ENCODE measurements around the gene SEC16A. TPM values are rescaled to one million over a fixed set of nuclear protein-coding genes. Genes with fewer than 3 reads are reported as not detected.

The SEC16A gene
- total RNA-seq, 2 donors from 2014 or later, result 59.0 to 72.8 TPM

GRCh38 chr9:136499935-136500910 is 17.4 kb upstream of the SEC16A start:
- no peaks in the 10 kb centered on the region for H3K4me1 ChIP-seq (ENCODE audit: control insufficient read depth in 1 of 2, low read depth in 2 of 2)
- no peak overlapping the region for H3K4me3 ChIP-seq
- H3K27ac ChIP-seq, result no peak overlapping the region
- H3K36me3 ChIP-seq, result peaks cover 78% of the 10 kb centered on the region
- TF ChIP-seq CTCF (IDR thresholded peaks at IDR 0.05), result no peak
- no peaks in the 10 kb centered on the region for H3K9me3 ChIP-seq
- ATAC-seq (ENCODE audit: insufficient number of reproducible peaks, low FRiP score, low read depth) (no peak), DNase-seq (ENCODE audit: low spot score) (no peak)
- no peaks in the 10 kb centered on the region for H3K27me3 ChIP-seq (replicated peaks; ENCODE audit: insufficient read depth)

- no peak for TF ChIP-seq CTCF (IDR thresholded peaks at IDR 0.05)
- Histone ChIP-seq H3K27ac (no peak overlapping the region), H3K4me1 (ENCODE audit: control insufficient read depth in 1 of 2, low read depth in 2 of 2) (no peaks in the 10 kb centered on the region), H3K27me3 (replicated peaks; ENCODE audit: insufficient read depth) (no peaks in the 10 kb centered on the region), H3K9me3 (no peaks in the 10 kb centered on the region), H3K36me3 (peaks cover 71% of the 10 kb centered on the region), H3K4me3 (no peak overlapping the region)
- DNase-seq (ENCODE audit: low spot score), result no peak
- ATAC-seq (ENCODE audit: insufficient number of reproducible peaks, low FRiP score, low read depth), result no peak
Observed at GRCh38 chr9:136499071-136499934, 16.5 kb upstream of the SEC16A start.

GRCh38 chr9:136497916-136498695 is 15.3 kb upstream of the SEC16A start:
- Histone ChIP-seq H3K27ac (no peak overlapping the region), H3K27me3 (replicated peaks; ENCODE audit: insufficient read depth) (no peaks in the 10 kb centered on the region), H3K4me3 (no peak overlapping the region), H3K9me3 (no peaks in the 10 kb centered on the region), H3K36me3 (peaks cover 65% of the 10 kb centered on the region), H3K4me1 (ENCODE audit: control insufficient read depth in 1 of 2, low read depth in 2 of 2) (no peaks in the 10 kb centered on the region)
- no peak for DNase-seq (ENCODE audit: low spot score)
- no peak for TF ChIP-seq CTCF (IDR thresholded peaks at IDR 0.05)
- no peak for ATAC-seq (ENCODE audit: insufficient number of reproducible peaks, low FRiP score, low read depth)

GRCh38 chr9:136496801-136497620 is 14.2 kb upstream of the SEC16A start:
- Histone ChIP-seq H3K9me3 (no peaks in the 10 kb centered on the region), H3K27ac (no peak overlapping the region), H3K4me1 (ENCODE audit: control insufficient read depth in 1 of 2, low read depth in 2 of 2) (no peaks in the 10 kb centered on the region), H3K36me3 (peaks cover 59% of the 10 kb centered on the region), H3K4me3 (no peak overlapping the region), H3K27me3 (replicated peaks; ENCODE audit: insufficient read depth) (no peaks in the 10 kb centered on the region)
- TF ChIP-seq CTCF (IDR thresholded peaks at IDR 0.05), result no peak
- no peak for DNase-seq (ENCODE audit: low spot score)
- ATAC-seq (ENCODE audit: insufficient number of reproducible peaks, low FRiP score, low read depth), result no peak

All from thoracic aorta (tissue), 2 donors.